ENCODE results near the gene RUVBL1.
"Not testable (repeated sequence)": the region's sequence is repeated elsewhere in the genome, so short reads cannot be mapped to it uniquely, and the experiment has no call there.

Gene RUVBL1

GRCh38 chr3:128123538-128124368 lies at the start of gene RUVBL1:
TSS of gene RUVBL1 (minus strand) at chr3:128123812. CDS start at chr3:128123724, 88 bp downstream.
- peak; percentile 87 for DNase-seq (ENCODE audit: low read depth)

- DNase-seq (ENCODE audit: low read depth) = no peak
These were observed 49.6 kb upstream of the RUVBL1 start for GRCh38 chr3:128173200-128173599.

GRCh38 chr3:128170866-128171516 lies 47.4 kb upstream of the RUVBL1 start:
- DNase-seq (ENCODE audit: low read depth) = no peak

- DNase-seq (ENCODE audit: low read depth) = no peak
These were observed 45.2 kb upstream of the RUVBL1 start for GRCh38 chr3:128168836-128169235.

- DNase-seq (ENCODE audit: low read depth) = no peak
These were observed 44.5 kb upstream of the RUVBL1 start for GRCh38 chr3:128167973-128168674.

GRCh38 chr3:128167646-128167972 lies 44.0 kb upstream of the RUVBL1 start:
- no peak for DNase-seq (ENCODE audit: low read depth)

GRCh38 chr3:128166971-128167453 lies 43.4 kb upstream of the RUVBL1 start:
- DNase-seq (ENCODE audit: low read depth) = no peak

GRCh38 chr3:128163432-128163831 lies 39.8 kb upstream of the RUVBL1 start:
- DNase-seq (ENCODE audit: low read depth) = no peak

- DNase-seq (ENCODE audit: low read depth) = no peak
These were observed 37.0 kb upstream of the RUVBL1 start for GRCh38 chr3:128160661-128161060.

GRCh38 chr3:128155616-128156360 lies 32.2 kb upstream of the RUVBL1 start:
- DNase-seq (ENCODE audit: low read depth) = no peak

GRCh38 chr3:128154354-128154753 lies 30.7 kb upstream of the RUVBL1 start:
- DNase-seq (ENCODE audit: low read depth) = not testable (repeated sequence)

- peak; percentile 72 for DNase-seq (ENCODE audit: low read depth)
These were observed 29.8 kb upstream of the RUVBL1 start, which contains the start of gene EEFSEC for GRCh38 chr3:128153156-128154041. TSS of gene EEFSEC (plus strand) at chr3:128153481. CDS start at chr3:128153508, 27 bp downstream.

GRCh38 chr3:128152419-128153155 lies 29.0 kb upstream of the RUVBL1 start:
- no peak for DNase-seq (ENCODE audit: low read depth)

GRCh38 chr3:128151758-128152274 lies 28.2 kb upstream of the RUVBL1 start:
- no peak for DNase-seq (ENCODE audit: low read depth)

- no peak for DNase-seq (ENCODE audit: low read depth)
These were observed 26.0 kb upstream of the RUVBL1 start for GRCh38 chr3:128149650-128150049.

- no peak for DNase-seq (ENCODE audit: low read depth)
These were observed 22.6 kb upstream of the RUVBL1 start for GRCh38 chr3:128146201-128146600.

GRCh38 chr3:128145279-128145678 lies 21.7 kb upstream of the RUVBL1 start:
- DNase-seq (ENCODE audit: low read depth) = no peak

GRCh38 chr3:128144512-128145187 lies 21.0 kb upstream of the RUVBL1 start:
- no peak for DNase-seq (ENCODE audit: low read depth)

- DNase-seq (ENCODE audit: low read depth) = no peak
These were observed 19.9 kb upstream of the RUVBL1 start for GRCh38 chr3:128143496-128143895.

Data from activated T-cell treated with anti-CD3 and anti-CD28 coated beads for 1 hour (primary cell).